Stimulated activated CD8-positive, alpha-beta memory T cell treated with anti-CD3 and anti-CD28 coated beads, Interleukin-15, amount 100 ng/mL, for 1 hour (primary cell): ENCODE results near the gene TNPO3.
"Not testable (repeated sequence)": the region's sequence is repeated elsewhere in the genome, so short reads cannot be mapped to it uniquely, and the experiment has no call there.

Source experiments
- DNase-seq: peaks from one replicate; pipeline ENCODE4 v3.0.0-alpha.2; 2020; ENCODE audit warnings: low read depth

Gene TNPO3

DNA sequence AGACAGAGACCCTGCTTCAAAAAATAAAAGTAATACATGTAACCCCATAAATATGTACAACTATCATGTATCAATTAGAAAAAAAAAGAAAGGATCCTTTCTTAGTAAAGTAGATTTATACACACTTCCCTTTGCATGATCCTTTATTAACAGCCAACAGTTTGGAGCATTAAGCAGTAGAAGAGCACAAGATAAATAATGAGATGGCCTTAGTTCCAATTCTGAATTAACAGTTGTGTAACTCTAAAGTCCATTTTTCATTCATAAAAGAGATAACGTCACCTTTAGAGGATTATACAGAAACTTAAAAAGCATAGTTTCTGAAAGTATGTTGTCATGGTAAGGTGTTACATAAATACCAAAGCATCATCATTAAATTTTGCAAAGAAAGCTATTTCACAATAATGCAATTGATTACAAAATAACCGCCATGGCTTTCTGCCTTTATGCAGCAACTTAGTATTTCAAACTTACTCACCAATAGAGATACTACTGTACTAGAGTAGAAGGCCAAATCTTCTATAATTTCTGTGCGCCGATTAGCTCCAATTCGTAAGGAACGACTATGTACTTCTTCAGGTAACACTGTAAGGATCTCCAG is 40.3 kb downstream of the TNPO3 start:
- DNase-seq = no peak

DNA sequence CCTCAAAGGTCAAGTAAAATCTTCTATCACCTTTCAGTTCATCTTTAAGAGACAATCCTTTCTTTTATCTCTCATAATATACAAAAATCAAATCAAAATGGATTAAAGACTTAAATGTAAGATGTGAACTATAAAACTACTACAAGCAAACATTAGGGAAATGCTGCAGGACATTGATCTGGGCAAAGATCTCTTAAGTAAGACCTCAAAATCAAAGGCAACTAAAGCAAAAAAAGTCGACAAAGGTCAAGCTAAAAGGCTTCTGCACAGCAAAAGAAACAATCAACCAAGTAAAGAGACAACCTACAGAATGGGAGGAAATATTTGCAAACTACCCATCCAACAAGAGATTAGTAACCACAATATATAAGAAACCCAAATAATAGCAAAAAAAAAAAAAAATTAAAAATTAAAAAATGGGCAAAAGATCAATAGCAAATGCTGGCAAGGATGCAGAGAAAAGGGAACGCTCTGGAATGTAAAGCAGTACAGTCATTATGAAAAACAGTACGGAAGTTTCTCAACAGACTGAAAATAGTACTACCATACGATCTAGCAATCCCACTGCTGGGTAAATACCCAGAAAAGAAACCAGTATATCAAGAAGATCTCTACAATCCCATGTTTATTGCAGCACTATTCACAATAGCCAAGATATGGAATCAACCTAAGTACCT is 41.7 kb downstream of the TNPO3 start:
- no peak for DNase-seq

DNA sequence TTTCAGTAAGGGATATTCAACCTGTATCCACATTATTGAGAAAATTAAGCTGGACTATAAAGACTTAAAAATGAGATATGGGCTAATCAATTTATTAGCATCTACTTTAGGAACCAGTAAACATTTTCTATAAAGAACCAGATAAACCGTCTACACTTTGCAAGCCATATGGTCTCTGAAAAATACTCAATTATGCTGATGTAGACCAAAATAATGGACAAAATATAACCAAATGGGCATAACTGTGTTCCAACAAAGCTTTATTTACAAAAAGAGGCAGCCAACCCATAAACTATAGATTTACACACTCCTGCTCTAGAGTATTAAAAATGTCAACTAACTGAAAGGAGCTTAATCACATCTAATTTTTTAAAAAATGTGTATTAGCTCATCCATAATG is 42.3 kb downstream of the TNPO3 start:
- no peak for DNase-seq

DNA sequence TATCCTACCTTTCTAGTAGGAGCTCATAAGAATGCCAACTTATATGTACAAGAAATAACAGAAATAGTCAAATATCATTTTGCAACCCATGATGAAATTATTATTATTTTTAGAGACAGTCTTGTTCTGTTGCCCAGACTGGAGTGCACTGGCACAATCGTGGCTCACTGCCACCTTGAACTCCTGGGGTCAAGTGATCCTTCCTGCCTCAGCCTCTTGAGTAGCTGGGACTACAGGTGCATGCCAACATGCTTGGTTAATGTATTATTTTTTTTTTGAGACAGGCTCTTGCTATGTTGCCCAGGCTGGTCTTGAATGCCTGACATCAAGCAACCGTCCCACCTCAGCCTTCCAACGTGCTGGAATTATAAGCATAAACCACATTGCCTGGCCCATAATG is 44.8 kb downstream of the TNPO3 start:
- no peak for DNase-seq

DNA sequence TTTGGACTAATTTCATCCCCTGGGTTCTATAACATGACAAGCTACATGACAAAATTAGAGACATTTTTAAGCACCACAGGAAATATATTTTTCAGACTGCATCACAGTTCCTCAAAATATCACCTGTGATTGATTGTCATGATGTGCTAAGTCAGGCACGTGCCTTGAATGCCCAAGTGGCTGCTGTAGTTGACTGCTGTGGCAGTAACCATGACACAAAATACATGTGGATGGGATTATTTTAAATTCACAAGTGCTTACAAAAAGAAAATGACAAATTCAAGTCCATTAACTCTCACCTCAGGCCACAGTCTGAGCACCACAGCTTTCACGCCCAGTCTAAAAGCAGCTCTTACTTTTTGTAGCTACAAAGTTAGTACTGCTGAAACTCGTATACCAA is 45.5 kb downstream of the TNPO3 start:
- no peak for DNase-seq

DNA sequence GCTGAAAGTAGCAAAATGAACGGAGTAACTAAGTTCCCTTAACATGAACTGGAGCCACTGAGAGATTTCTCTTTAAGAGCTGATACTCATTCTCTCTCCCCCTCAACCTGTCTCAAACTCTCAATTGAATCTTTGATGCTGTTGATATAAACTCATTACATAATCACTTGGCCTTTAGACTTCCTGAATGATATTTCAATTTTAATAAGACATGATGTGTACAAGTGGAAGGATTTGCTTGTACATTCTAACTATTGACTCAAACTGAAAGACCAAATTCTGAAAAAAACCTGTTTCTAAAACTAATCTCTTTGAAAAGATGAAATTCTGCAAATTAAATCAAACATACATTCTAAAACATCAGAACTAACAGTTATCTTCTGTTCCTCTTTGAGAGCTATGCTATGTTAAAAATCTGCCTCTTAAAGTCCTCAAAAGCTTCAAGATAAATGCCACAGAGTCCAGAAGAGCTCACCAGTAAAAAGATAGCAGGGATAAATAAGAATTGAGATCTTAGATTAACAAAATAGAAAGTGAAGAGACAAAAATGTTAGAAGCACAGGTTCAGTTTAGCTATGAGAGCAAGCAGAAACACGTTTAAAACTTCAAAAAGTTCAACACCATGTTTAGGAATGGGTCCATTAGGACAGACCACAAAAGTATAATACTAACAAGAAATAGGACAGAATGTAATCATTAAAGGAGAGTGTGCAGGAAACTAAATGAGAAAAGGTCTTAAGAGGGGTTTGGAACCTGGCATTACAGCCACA is 46.1 kb downstream of the TNPO3 start:
- DNase-seq = no peak

DNA sequence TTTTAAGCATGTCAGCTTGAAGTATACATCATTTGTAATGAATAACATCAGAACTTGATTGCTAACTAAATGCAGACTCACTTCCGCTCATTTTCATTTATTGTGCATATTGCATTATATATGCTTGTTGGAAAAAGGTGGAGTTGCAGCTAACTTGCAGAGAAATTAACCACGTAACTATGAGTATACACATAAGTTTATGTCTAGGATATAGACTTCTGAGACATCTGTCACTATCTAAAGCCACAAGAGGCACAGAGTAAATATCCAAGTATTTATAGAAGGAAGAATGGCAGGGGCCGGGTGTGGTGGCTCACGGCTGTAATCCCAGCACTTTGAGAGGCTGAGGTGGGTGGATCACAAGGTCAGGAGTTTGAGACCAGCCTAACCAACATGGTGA is 47.3 kb downstream of the TNPO3 start:
- DNase-seq = no peak

DNA sequence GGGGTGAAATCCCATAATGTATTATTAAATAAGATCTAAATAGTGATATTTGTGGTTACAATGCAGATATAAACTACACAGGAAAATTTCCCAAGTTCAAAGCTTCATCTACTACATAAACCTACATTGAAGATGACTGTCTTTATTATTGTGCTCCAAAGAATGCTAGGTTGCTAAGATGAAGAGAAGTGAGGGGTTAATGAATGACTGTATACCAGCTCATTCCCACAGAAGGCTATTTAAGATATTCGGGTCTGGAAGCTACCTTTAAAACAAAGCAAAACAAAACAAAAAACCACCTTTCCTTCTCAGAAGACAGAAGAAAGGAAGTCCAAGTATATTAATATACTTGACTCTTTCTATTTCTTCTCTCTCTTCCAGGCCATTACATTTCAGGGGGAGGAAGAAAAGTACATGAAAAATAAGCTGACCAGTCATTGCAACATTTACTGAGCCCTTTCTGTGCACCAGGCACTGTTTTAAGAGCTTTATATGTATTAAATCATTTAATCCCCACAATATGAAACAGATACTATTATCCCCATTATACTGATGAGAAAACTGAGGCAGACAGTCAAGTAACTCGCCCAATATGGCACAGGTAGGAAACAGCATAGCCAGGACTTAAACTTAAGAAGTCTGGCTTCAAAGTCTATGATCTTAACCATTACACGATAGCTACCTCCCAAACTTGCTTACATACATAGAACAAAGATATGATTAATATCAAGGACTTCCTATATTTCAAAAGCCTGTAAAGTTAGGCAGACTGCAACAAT is 48.1 kb downstream of the TNPO3 start:
- DNase-seq = no peak

DNA sequence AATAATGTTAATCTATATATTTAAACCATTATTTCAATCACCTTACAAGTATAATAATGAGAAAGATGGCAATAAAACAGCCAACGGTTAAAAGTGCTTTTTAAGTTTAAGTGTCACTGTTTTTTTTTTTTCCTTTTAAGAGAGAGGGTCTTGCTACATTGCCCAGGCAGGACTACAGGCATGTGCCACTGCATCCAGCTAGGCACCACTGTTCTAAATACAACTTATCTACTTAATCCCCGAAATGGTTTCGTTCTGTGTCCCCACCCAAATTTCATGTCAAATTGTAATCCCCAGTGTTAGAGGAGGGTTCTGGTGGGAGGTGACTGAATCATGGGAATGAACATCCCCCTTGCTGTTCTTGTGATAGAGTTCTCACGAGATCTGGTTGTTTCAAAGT is 49.7 kb downstream of the TNPO3 start:
- no peak for DNase-seq

DNA sequence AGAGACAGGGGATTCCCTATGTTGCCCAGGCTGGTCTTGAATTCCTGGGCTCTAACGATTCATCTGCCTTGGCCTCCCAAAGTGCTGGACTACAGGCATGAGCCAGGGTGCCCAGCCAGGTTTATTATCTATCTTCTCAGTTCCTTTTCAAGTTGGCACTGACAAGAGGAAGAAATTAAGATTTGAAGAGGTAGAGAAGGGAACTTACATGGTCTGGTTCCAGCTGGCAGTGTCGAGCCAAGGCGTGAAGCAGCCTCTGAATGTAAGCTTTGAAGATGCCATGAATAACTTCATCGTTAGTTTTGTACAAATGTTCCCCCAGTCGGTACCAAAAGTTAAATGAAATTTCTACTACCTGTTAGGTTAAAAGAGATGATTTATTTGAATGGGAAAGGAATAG is 57.7 kb downstream of the TNPO3 start:
- DNase-seq = no peak

DNA sequence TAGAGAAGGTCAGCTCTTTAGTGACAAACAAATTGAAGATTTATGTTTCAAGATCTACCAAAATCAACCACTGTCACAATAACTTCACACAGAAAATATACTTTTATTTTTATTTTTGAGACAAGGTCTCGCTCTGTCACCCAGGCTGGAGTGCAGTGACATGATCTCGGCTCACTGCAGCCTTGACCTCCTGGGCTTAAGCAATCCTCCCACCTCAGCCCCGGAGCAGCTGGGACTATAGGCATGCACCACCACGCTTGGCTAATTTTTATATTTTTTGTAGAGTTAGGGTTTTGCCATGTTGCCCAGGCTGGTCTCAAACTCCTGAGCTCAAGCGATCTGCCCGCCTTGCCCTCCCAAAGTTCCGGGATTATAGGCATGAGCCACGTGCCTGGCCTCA is 60.4 kb downstream of the TNPO3 start:
- DNase-seq = not testable (repeated sequence)

DNA sequence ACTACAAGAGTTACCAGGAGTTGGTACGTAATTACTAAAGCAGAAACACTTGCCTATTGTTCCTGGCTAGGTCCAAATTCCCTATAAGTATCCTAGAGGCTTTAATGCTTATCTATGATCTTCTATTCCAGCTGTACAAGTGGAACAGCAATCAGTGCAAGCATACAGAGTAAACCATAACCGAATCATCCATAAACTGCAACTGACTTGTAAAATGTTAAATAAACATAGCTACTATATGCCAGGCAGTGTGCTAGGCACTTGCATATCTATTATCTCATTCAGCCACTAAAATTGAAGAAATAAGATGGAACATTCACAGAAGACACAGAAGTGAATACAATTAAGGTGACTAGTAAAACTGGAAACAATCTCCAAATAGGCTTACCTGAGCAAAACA is 61.5 kb downstream of the TNPO3 start:
- no peak for DNase-seq

DNA sequence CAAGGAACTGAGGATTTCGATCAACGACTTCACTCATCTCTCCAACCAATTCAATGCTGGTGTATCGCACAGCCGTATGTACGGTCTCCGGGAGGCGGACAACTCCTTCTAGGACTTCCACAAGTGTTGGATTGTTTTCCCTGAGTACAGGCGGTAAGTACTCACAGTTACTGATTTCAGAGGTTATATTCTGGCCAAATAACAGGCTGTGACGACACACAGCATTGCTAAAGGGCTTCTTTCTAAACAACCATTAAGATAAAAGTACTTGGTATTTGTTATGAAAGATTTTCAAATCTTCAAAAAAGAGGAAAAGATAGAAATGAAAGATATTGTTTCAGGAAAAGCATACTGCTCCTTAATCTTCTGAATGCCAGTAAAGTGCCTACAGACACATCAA is 65.0 kb downstream of the TNPO3 start:
- no peak for DNase-seq

DNA sequence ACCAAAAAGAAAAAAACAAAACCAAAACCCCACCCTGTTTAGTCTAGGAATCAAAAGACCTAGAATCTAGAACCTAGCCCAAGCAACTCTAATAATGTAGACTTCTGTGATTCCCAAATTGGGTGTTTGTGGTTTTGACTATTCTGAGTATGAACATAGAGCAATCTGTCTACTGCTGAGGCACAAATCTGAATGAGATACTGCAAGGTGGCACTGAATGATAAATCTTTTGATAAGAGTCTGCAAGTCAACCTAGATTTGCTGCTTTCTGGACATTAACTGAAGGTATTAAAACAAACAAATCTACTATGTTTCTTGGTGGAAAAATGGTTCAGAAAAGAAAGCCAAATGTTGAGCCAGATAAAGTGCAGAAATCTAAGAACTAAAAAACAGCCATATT is 66.5 kb downstream of the TNPO3 start:
- DNase-seq = no peak

DNA sequence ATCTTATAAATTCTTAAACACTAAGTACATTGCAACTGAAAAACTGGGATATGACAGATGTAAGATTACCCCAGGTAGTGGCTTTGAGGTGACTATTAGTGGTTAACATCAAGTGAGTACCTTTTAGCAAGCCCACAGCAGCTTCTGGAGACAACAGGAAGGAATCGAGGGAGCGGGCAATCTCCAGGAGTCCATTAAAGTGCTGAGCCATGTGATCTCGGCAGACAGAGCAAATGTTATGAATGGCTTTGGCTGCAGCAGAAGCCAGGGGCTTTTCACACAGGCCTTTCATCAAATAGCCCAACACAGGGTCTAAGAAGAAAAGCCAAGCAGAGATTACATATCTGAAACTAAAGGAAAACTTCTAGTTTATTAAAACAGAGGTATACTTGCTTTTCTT is 68.3 kb downstream of the TNPO3 start:
- DNase-seq = no peak

DNA sequence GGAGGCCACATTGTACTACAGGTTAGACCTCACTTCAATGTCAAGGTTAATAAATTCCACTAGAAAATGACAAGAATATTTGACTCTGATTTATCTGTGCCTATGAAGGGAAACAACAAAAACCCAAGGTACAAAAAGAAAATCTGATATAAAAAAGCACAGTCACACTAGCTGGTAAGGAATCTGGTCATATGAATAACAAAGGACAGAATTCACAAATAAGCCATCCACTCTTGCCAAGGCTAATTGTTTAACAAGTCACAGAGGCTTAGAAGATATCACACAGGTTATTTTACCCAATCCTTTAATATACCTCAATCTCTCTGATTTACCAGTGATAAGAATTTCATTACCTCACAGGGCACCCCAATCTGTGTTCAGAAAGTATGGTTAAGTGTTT is 69.3 kb downstream of the TNPO3 start:
- no peak for DNase-seq

DNA sequence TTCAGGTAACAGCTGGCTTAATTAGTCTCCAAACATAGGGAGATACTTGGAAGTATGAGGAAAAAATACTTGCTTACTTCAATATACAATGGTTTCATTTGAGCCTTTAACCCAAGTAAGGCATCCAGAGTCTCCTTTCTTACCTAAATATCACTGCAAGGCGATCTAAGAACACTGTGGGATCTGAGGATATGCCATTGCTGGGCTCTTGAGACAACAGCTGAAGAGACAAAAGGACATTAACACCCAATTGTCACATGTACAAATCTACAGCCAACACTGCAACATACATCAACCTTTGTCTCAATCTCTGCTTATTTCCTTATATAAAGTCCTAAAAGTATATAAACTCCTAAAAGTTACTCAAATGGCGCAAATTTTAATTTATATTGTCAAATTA is 72.8 kb downstream of the TNPO3 start:
- DNase-seq = no peak

DNA sequence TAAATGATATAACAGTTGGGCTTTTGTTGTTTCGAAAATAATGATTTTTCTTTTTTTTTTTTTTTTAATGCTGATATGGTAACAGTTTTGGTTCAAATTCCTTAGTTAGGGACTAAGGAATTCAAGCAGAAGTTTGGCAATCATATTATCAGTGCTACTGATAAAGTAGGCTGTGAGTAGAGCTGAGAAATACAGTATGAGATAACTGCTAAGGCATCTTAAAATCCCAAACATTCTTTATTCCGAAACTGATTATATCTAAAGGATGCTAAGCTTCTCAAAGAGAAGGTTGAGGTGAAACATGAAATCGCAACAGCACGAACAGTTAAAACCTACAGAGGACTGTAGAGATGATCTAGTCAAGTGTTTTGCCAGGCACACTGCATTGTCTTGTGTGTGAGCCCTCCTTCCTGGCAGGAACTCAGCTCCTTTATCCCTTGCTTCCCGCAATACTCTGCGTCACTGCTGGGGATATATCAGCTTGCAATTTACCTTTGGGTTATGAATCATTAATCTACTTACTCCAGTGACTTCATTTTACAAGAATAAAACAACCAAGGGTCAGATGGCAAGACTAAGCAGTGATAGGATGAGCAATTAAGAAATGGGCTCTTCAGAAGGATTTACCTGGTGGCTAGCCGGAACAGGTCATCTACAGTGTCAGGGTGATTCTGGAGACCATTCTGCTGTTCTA is 80.5 kb downstream of the TNPO3 start:
- no peak for DNase-seq

DNA sequence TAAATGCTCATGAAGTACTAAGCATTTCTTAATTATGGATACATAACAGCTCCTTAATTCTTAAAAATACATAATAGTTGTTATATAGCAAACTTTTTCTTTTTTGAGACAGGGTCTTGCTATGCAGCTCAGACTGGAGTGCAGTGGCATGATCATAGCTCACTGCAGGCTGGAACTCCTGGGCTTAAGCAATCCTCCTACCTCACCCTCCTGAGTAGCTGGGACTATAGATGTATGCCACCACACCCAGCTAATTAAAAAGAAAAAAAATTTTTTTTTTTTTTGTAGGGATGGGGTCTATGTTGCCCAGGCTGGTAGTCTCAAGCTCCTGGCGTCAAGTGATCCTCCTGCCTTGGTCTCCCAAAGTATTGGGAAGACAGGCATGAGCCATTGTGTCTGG is 86.3 kb downstream of the TNPO3 start:
- no peak for DNase-seq

DNA sequence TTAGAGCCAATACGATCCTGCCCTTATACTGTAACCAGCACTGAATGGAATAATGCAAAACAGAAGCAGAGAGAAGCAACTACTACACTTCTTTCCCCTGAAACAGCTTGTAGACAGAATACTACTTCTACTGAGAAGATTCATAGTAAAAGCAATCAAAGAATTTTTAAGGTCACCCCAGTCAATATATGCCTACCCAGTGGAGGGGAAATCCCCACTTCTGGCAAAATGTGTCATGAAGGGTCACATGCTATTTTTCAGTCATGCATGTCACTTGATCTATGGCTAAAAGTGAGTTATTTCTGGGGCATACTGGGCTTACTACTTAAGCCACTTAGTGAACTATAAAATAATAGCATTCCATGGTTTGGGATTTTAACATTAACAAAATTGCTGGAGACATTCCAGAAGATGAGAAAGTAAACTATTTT is 91.6 kb downstream of the TNPO3 start:
- no peak for DNase-seq

DNA sequence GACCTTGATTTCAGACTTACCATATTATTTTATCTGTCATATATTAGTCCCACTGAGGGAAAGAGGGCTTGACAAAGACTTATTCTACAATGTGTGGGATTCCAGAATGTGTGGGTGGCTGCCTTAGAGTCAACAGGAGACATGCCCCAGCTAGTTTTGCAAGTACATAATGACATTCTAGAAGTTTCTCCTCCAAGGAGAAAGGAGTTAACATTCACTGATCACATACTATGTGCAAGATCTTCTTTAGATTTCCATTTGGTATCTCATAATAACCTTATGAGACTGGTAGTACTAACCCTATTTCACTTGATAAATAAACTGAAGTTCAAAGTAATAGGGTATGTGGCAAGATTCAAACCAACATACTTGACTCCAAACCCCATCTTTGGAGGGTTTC is 92.0 kb downstream of the TNPO3 start:
- no peak for DNase-seq

DNA sequence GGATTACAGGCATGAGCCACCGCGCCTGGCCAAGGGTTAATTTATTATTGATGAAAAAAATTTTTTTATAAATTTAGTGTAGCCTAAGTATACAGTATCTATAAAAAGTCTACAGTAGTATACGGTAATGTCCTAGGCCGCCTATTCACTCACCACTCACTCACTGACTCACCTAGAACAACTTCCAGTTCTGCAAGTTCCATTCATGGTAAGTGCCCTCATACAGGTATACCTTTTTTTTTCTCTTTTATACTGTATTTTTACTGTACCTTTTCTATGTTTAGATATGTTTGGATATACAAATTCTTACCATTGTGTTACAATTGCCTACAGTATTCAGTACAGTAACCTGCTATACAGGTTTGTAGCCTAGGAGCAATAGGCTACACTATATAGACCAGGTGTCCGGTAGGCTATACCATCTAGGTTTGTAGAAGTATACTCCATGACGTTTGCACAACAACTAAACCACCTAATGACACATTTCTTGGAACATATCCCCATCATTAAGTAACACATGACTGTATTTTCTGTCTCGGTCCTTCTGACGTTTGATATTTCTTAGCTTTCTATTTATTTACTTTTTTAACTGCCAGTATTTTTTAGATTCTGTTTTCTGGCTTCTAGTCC is 93.8 kb downstream of the TNPO3 start:
- no peak for DNase-seq
